HG03442 (cell line): ENCODE measurements around the gene PSG2.
"Not testable (repeated sequence)": the region's sequence is repeated elsewhere in the genome, so short reads cannot be mapped to it uniquely, and the experiment has no call there.

Experiments
- ATAC-seq: cut with Tn5 transposase; IDR thresholded peaks from one replicate; pipeline ENCODE4 v1.9.1; 2021; ENCODE audit warnings: mild to moderate bottlenecking, moderate library complexity; ENCODE audit not compliant: unreplicated experiment

The PSG2 gene

DNA sequence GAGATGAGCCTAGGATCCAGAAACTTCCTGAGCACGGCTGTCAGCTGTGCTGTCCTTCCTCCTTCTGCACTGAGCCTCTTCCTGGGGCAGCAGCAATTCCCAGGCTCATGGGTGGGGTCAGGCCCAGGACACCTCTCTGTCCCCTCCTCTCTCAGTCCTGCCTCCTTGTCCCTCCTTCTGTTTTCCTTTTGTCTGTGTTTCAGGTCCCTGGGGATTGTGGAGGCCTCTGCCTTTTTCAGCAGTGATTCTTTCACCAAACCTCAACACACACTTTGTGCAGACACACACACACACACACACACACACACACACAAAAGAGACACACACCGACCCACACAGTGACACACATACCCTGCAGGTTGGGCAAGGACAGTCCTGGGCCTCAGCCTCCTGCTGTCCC lies at the start of gene PSG2:
Gene PSG2 (minus strand): TSS at position 101 of the 400 bp plus-strand sequence. CDS start 132 bp downstream, outside the sequence.
- ATAC-seq, result not testable (repeated sequence)

DNA sequence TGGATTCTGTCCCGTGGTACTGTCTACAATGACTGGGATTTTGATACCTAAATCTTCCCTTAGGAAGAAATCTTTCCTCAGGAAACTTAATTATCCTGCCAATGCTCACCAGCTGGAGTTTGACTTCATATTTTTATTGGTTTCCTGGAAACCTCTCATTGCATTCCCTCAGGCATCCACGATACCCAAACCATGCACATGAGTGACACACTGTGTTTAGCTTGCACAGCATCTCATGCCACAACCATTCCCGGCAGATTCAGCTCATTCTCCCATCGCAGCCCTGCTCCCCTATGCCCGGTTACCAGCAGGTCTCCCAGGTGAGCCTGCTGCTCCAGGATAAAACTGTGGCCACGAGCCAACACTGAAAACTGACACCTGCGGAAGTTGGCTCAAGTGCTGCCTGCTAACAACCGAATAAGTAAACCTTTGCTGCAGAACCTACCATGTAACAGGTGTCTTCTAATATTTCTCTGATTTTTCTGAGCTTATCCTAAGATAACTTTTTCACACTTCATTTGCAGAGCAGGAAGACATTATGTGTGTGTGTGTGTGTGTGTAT lies 48.9 kb upstream of the PSG2 start:
- ATAC-seq, result not testable (repeated sequence)

DNA sequence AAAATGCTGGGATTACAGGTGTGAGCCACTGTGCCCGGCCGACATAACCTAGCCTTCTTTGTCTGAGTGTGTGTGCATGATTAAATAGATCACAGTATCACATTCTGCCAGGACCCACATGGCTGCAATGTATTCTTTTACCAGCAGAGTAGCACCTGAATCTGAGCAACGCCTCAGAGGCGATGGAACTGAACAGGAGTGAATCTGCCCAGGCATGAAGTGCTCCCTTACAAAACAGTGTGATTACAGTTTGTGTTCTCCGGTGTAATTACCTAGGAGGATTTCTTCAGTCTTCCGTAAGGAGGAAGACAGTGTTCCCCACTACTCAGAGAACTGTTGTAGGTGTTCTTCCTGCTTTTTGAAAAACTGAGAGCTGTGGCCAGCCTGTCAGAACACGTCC lies 46.7 kb upstream of the PSG2 start:
- not testable (repeated sequence) for ATAC-seq

DNA sequence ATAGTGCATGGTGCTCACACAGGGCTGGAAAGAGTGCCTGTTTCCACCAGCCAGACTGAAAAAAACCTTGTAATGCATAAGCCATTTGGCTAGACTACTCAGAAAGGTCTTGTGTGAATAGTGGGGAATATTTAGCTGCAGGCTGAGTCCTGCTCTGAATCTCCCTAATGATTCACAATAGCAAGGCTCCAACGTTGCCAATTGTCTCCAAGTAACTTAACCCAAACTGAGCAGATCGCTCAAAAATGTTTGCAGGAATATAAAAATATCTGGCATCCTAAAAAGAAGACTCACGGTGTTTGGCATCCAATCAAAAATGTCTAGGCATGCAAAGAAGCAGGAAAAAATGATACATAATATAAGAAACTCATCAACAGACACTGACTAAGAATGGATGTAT lies 44.8 kb upstream of the PSG2 start:
- ATAC-seq, result not testable (repeated sequence)

DNA sequence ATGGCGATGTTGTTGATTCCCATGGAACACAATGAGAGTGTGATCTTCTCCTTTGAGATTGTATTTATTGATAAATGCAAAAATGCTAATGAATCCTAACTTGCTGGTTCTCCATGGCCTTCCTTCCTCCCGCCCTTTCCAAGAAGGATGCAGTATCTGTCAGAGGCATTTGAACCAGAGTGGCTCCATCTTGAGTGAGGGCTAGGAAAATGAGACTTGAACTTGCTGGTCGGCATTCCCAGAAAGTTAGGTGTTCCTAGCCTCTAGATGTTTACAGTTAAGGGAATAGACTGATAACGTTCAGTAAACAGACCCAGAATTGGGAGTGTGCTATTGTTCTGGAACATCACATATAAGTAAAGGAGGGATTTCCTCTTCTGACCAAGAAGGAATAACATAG lies 44.2 kb upstream of the PSG2 start:
- no peak for ATAC-seq

DNA sequence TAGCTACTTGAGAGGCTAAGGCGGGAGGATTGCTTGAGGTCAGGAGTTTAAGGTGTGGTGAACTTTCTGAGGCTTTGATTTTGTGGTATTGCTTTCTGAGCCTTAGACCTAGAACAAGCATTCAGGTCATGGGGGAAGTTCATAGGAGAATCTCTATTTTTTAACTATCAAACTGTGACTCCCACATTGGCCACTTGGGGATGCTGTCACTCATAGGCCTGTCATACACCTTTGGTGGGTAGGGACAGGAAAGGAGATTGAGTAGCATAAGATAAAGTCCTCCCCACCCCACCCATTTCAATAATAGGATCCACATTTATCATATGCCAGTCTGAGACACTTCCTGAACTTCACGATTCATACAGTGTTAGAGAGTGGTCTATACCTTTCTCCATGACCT lies 41.9 kb upstream of the PSG2 start:
- no peak for ATAC-seq

DNA sequence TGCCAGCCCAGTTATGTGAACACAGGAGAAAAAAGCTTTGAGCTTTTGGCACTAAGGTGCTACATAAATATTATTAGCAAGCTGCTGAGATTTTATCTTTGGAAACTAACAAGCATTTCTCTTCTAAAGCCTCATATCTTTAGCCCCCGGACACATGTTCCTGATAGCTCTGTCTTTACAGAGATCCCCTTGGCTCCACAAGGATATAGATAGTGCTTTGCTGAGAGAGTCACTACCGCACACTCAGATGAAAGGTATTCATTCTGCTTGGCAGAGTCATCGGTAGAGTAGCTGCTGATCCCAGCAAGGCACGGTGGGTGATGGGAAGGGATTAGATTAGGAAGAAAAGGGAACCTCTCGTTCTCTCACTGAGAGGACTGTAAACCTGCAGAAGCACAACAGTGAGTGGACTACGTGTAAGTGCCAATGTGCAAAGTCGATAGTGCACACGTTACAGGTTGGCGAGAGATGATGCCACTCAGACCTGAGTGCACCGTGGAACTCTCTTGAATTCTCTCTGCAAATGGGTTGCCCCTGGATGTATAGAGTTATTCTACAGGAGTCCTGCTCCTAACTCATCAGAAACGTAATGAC lies 38.0 kb upstream of the PSG2 start:
- ATAC-seq, result not testable (repeated sequence)

DNA sequence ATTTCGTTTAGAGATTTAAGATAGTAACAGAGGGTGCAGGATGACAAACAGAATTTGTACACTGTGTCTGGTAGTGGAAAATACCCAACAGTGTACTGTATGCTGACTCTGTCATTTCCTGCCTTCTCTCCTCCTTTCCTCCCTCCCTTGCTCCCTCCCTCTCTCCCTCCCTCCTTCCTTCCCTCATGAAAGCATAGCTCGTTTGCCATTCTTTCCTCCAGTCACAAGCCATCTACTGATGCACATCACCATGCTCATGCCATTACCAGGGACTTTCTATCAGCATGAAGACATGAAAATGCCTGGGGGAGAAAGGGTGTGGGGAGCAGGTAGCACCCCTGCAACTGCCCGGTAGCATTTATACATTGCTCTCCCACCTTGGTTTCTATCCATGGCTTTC lies 37.0 kb upstream of the PSG2 start:
- ATAC-seq, result not testable (repeated sequence)

DNA sequence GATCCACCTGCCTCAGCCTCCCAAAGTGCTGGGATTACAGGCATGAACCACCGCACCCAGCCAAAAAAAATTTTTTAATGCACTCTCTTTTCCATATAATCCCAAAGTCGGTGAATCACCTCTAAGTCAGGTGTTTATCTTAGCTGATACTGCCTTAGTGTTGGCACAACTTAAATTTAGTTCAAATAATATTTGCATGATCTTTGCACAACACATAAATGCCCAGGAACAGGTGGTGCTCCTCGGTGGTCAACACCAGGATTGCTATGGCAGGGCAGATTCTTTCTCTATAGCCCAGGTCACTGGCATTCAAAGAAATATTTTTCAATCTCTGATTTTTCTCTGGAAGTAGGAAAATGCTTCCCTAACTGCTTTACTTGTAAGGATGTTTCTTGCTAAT lies 33.9 kb upstream of the PSG2 start:
- ATAC-seq, result not testable (repeated sequence)

DNA sequence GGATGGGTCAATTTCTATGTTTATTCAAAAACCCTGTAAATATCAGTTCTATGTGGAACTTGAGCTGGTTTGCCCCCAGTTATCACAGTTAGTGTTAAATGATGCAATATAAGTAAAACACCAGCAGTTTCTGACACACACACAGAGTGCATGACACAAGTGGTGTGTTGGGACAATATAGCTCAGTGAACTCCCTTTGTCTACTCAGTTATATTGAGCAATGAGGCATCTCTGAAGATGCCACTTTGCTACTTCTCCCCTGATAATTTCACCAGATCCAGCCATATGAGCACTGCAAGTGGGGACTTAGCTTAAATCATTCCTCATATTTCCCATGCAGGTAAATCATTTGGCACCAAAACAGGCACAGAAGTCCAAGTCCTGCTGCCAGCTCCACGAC lies 33.0 kb upstream of the PSG2 start:
- not testable (repeated sequence) for ATAC-seq

DNA sequence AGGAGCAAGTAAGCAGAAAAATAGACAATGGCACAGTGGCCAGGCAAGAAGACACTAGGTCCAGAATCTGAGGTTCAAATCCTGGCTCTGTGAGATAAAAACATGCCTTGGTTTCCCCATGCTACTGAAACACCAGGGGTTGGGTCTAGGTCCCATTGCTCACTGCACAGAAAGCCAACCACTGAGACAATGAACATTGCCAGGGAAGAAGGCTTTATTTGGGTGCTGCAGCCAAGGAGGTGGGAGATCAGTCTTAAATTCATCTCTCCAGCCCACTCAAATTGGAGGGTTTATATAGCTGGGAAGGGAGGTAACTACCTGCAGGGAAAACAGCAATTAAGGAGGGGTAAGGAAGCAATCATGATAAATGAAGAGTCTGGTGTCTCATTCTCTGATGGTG lies 32.6 kb upstream of the PSG2 start:
- ATAC-seq, result not testable (repeated sequence)

DNA sequence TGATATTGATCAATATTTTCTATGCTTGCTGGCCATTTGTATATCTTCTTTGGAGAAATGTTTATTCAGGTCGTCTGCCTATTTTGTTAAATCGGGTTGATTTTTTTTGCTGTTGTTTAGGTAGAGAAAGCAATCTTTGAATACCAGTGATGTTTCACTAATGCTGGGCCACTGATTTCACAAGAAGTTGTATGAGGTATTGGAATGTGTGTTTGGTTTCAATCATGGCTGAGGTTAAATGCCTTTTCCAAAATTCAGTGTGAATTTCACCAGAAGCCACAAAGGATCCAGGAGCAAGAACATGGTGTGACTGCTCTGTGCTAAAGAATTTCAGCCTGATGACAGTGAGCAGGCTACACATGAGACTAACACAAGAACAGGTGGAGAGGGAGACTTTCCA lies 32.1 kb upstream of the PSG2 start:
- ATAC-seq, result not testable (repeated sequence)

DNA sequence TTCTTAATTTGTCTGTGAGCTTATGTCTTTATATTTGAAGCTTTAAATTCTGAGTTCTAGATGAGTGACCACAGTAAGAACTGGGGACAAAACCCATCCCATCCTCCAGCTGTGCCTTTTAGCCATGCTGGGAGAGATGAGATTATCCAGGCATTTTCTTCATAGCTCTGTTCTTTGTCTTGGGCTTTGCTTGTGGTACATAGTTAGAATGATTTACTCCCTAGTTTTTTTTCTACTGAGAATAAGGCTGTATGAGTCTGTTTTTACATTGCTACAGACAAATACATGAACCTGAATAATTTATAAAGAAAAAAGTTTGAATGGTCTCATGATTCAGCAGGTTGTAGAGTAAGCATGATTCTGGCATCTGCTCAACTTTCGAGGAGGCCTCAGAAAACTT lies 24.9 kb upstream of the PSG2 start:
- ATAC-seq, result not testable (repeated sequence)

DNA sequence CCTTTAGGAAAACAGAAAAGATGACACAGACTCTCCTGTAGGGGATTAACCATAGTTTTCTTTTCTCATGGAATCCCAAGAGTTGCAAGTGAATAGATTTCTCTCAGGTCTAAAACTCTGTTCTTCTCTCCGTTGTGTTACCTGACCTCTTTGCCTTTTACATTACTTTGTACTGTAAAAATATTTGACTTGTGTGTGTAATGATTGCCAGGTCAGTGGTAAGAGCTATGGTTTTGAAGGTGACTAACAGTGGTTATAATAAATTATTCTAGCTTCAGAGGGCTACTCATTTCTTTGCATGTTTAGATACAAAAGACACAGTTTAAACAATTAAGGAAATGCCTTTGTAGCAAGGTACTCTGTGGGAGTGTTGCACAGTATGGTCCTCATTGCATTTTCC lies 23.0 kb upstream of the PSG2 start:
- no peak for ATAC-seq

DNA sequence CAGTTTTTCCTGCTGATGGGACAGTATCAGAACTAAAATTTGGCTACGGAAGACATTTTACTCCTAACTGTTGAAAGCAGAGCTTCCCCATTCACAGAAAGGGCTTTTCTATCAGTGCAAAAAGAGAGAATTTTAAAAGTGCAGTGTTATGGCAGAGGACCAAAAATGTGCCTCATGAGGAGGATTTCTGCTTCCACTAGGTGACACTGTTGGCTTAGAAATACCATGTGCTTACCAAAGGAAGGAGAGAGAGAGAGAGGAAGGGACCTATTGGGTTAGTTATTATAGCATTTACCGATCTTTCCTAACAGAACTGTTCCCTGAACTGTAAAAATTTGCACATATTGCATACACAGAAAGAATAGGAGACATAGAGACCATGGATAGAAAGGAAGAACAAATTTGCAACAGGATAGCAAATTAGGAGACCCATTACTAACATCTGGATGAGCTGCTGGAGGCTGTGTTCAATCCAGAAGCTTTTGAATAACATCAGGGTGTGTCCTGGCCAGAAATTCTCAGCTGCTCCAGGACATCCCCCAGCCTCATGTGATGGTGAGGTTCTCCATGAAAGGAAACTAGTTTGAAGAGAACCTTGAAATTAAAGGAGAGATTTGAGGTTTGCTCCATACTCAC lies 21.8 kb upstream of the PSG2 start:
- not testable (repeated sequence) for ATAC-seq

DNA sequence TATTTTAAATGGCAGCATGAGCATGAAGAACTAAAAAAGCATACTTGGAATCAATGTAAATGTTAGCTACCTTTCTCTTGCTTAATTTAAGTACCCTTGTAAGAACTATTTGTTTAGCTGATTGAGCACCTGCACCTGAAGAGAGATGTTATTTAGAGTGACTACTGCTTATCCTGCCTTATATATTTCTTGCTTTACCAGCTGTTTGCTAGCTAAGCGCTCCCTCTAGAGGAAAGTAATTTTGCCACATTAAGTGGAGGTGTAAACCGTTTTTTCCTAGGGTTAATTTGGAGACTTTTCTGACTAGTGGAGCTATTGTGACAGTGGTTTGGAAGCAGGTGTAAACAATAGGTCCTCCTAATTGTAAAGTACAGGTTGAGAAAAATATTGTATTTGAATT lies 19.4 kb upstream of the PSG2 start:
- no peak for ATAC-seq

DNA sequence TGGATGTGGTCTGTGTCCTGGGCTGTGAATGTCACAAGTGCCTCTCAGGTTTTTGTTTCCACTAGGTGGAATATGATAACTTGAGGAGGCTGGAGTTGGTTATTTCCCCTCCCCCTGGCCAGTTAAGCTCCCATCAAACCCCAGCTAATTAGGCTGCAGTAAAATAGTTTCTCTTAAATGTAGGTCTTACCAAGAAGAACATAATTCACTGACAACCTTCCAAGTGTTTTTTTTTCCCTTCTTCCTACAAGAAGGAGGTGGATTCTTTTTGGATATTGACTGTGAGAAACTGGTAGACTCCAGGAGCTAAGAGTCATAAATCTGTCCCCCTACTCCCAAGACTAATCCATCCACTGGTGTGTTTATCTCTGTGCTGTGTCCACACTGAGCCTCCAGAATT lies 15.9 kb upstream of the PSG2 start:
- not testable (repeated sequence) for ATAC-seq

DNA sequence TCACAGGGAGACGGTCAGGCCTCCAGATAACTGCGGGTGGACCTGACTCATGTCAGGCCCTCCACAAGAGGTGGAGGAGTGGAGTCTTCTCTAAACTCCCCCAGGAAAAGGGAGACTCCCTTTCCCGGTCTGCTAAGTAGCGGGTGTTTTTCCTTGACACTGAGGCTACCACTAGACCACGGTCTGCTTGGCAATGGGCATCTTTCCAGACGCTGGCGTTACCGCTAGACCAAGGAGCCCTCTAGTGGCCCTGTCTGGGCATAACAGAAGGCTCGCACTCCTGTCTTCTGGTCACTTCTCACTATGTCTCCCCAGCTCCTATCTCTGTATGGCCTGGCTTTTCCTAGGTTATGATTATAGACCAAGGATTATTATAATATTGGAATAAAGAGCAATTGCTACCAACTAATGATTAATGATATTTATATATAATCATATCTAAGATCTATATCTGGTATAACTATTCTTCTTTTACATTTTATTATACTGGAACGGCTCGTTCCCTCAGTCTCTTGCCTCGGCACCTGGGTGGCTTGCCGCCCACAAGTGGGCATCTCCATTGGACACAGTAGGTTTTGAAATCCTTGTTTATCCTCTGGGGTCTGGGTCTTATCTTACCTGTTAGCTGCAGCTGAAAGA lies 5.3 kb upstream of the PSG2 start:
- not testable (repeated sequence) for ATAC-seq

DNA sequence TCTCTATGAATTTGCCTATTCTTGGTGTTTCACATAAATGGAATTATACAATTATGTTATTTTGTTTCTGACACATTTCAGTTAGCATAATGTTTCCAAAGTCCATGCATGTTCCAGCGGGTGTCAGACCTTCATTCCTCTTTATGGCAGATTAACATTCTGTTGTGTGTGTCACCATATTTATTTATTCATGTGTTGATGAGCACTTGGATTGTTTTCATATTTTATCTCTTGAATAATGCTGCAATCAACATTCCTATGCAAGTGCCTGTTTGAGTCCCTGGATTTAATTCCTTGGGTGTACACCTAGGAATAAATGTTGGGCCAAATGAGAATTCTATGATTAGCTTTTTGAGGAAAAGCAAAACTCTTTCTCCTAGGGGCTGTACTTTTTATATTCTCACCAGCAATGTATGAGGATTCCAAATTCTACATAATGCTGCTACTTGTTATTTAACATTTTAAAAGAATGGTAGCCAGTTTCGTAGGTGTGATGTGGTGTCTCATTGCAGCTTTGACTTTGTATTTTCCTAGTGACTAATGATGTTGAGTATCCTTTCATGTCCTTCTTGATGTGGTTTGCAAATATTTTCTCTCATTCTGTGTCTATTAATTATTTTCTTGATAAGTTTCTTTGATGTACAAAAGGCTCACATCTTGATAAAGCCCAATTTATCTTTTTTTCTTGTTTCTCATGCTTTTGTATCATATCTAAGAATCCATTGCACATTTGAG lies 3.5 kb upstream of the PSG2 start:
- ATAC-seq, result not testable (repeated sequence)

DNA sequence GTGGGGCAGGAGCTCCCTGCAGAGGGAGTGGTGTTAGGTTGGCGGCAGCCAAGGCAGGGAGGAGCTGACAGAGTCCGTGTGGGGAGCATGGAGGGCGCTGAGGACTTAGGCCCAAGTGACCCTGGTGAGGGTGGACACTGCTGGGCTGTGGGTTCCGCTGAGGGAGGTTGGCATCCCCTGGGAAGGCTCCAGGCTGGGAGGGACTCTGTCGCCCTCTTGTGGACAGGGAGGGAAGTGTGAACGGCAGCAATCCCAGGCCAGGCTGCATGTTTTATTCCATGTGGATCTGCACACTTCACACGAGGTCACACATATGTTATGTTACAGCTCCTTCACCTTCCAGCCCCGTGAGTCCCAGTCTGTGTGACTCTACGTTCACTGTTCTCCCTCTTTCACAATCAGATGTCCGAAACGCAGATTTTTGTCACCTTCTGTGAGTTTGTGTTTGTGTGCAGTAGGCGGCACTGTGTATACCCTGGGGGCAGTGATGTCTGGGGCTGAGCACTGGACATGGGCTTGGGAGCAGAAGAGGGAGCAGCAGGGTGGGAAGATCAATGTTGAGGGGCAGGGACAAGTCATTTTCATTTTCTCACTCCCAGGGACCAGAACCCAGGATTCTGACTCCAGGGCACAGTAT lies 1.8 kb upstream of the PSG2 start:
- not testable (repeated sequence) for ATAC-seq

DNA sequence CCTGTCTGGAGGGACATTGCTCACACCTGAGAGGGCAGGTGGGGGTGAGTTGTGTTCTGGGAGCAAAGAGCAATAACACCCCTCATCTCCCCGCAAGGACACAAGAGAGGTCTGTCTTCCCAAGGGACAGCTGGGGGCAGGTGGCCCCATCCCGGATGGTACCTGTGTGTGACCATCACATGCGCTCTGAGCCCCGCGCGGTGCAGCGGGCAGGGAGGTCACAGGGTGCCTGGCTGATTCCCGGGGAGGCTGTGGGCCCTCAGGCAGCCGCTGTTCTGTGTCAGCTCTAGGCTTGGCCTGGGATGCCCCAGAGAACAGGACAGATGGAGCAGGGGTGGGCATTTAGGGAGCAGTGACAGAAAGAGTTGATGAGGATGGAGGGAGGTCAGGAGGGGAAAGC lies 1.2 kb upstream of the PSG2 start:
- not testable (repeated sequence) for ATAC-seq
